Smooth muscle cell of the brain vasculature (primary cell): ENCODE data around the gene LMAN1.
A peak's percentile ranks its signal among the peaks of the same experiment; 100 is the strongest.

ENCODE experiments used
- DNase-seq: peaks from one replicate; pipeline ENCODE4 v3.0.0-alpha.2; 2012; ENCODE audit warnings: low read depth, low spot score

Gene LMAN1, protein sequence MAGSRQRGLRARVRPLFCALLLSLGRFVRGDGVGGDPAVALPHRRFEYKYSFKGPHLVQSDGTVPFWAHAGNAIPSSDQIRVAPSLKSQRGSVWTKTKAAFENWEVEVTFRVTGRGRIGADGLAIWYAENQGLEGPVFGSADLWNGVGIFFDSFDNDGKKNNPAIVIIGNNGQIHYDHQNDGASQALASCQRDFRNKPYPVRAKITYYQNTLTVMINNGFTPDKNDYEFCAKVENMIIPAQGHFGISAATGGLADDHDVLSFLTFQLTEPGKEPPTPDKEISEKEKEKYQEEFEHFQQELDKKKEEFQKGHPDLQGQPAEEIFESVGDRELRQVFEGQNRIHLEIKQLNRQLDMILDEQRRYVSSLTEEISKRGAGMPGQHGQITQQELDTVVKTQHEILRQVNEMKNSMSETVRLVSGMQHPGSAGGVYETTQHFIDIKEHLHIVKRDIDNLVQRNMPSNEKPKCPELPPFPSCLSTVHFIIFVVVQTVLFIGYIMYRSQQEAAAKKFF

GRCh38 chr18:59358712-59359575, at the start of gene LMAN1:
Gene LMAN1 (minus strand): TSS chr18:59359265. CDS start chr18:59359244, 21 bp downstream.
- DNase-seq: peak; percentile 84

- peak; percentile 41 for DNase-seq
Observed at GRCh38 chr18:59402432-59403090, 43.5 kb upstream of the LMAN1 start.

- no peak for DNase-seq
Observed at GRCh38 chr18:59400407-59400806, 41.3 kb upstream of the LMAN1 start.

GRCh38 chr18:59395226-59396175, 36.4 kb upstream of the LMAN1 start:
- no peak for DNase-seq

DNA sequence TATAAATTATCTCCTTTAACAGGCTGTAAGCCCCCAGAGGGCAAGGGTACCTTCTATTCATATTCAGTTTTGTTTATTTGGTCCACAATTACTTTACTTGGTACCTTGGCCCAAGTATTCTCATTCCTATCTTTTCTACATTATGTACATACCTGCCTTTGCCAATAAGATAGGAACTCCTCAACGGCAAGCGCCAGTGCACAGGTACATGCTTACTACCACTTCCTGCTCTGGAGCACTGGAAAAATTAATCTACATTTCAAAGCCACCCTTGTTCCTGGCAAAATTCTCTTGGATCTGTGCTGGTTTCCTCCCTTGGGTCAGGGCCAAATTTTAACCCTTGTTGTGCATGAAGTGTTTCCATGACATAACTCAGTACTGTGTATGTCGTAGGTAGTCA, 34.3 kb upstream of the LMAN1 start:
- no peak for DNase-seq

- no peak for DNase-seq
Observed at GRCh38 chr18:59388817-59389216, 29.8 kb upstream of the LMAN1 start.

DNA sequence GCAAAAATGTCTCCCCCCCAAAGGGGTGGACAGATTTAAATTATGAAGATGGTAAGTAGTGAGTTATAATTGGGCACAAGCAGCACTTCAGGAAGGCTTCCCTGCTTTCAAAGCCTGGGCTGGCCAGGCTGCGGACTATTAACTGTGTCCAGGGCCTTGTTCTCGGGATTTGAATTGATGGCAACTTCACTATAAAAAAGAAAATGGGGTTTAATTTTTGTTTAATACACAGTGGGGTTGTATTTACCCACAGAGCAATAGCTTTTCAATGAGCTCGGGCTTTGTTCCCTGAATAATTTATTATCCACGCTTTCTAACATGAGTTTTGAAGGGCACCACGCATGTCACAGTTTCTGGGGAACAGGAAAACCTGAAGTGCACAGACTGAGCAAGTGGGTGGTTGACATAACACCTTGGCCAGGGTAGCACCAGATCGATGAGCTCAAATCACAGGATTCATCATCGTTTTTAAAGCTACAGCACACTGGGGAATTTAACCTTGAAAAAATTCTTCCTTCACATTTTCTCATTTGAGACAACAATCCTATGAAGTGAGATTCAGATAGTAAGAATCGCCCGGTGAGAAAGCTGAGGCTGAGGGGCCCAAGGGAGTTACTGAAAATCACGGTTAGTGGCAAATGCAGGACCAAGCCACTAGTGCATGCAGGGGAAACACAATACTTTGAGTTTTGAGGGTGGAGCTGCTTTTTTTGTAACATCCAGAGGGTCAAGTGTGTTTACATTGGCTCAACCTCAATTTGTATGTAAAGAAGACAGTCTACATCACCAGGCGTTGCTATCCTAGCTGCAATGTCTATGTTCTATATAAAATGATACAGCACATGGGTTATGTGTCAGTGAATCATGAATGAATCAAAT, 28.9 kb upstream of the LMAN1 start:
- no peak for DNase-seq

- no peak for DNase-seq
Observed at GRCh38 chr18:59386909-59387686, 28.0 kb upstream of the LMAN1 start.

GRCh38 chr18:59385191-59385590, 26.1 kb upstream of the LMAN1 start:
- no peak for DNase-seq

DNA sequence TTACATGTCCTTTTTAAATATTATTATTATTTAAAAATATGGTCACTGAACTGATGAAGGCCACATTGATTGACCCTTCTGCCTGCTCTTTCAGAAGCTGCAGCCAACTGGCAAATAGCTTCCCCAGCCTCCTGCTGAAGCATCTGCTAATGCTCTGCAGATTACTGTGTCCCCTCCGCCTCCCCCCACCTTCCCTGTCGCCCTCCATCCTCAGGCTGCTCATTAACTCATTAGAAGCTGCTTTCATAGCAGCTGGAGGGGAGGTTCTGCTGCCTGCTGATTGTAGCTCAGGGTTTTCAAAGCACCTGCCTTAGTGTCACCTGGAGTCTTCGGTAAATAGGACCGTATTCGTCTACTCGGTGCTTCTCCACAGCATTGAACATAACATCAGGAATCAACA, 24.8 kb upstream of the LMAN1 start:
- no peak for DNase-seq

GRCh38 chr18:59382383-59382782, 23.3 kb upstream of the LMAN1 start:
- no peak for DNase-seq

- DNase-seq: no peak
Observed at GRCh38 chr18:59381949-59382348, 22.9 kb upstream of the LMAN1 start.

- no peak for DNase-seq
Observed at GRCh38 chr18:59380706-59381105, 21.6 kb upstream of the LMAN1 start.

GRCh38 chr18:59379772-59380522, 20.9 kb upstream of the LMAN1 start:
- DNase-seq: no peak

DNA sequence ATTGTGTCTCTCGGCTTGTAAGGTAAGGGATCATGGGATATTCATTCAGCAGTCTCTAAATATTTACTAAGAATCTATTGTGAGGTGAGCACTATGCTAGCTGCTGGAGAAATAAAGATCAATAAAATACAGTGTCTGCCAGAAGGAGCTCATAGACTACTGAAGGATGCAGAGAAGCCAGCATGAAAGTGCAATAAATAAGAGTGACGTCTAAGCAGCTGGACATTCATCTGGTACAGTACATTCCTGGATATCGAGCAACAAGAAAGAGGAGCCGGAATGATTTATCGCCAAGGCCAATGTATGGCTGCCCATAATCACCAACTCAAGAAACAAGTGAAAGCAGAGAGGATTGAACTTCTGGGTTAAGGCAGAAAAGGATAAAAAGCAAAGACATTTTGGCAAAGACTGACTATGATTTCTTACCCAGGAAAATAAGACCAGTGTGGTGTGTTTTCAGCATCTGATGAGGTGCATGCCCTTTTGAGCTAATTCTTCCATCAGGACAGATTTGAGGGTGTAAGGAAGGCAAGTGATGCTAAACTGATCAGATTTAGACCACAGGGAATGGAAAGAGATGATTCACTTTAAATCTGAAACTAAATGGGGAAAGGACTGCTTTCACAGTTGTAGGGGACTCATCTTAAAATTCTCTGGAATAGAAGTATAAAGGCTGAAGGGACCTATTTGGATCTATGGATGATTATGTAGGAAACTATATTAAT, 18.7 kb upstream of the LMAN1 start:
- no peak for DNase-seq

GRCh38 chr18:59376351-59376935, 17.4 kb upstream of the LMAN1 start:
- no peak for DNase-seq

GRCh38 chr18:59374128-59374527, 15.1 kb upstream of the LMAN1 start:
- DNase-seq: no peak
